ENCODE measurements around the gene DPP4.

DPP4 gene

DNA sequence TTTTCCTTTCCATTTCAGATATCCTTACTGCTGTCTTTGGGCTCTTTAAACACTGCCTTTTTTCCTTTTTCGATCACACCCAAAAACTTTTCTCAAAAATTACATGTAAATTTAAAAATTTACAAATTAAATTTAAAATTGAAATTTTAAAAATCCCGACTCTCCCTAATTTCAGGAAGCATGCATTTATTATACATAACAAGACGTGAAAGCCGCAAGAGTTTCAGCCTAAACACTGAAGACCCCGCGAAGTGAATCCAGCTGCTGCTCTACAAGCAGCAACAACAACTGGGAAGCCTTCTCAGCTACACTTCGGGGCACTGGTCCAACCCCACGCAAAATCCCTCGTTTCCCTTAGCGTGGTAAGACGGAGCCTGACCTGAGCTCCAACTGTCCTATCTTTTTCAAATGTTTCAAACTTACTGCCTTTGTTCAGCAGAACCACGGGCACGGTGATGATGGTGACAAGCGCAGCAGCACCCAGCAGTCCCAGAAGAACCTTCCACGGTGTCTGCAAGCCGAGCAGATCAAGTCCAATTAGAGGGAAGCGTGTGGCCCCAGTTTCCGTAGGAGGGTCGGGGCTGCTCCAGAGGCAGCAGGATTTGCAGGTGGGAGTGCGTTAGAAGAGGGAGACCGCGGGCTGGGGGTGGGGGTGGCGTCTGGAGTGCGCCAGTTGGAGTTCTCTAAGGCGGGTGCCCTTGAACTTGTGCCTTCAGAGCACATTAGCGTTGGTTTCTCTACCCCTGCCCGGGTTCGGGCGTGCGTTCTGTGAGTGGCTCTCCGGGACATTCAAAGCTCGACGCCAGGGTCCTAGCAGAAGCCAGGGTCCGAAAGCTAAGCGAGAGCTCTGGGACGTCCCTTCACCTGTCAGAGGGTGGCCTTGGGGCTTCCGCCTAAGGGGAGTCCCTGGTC is 783 bp downstream of the DPP4 start:
- H3K36me3 ChIP-seq (replicated peaks; ENCODE audit: insufficient read depth, low read length) = no peaks in the 10 kb centered on the region
- H4K20me1 ChIP-seq (ENCODE audit: insufficient read depth, low read length) = no peaks in the 10 kb centered on the region
- no peak overlapping the region for H3K27ac ChIP-seq (ENCODE audit: low read length)
- no peak overlapping the region for H3K9ac ChIP-seq (ENCODE audit: low read length)
- H3K9me2 ChIP-seq (replicated peaks; ENCODE audit: insufficient read depth, low read length) = no peaks in the 10 kb centered on the region
- TF ChIP-seq, protein P1, sequence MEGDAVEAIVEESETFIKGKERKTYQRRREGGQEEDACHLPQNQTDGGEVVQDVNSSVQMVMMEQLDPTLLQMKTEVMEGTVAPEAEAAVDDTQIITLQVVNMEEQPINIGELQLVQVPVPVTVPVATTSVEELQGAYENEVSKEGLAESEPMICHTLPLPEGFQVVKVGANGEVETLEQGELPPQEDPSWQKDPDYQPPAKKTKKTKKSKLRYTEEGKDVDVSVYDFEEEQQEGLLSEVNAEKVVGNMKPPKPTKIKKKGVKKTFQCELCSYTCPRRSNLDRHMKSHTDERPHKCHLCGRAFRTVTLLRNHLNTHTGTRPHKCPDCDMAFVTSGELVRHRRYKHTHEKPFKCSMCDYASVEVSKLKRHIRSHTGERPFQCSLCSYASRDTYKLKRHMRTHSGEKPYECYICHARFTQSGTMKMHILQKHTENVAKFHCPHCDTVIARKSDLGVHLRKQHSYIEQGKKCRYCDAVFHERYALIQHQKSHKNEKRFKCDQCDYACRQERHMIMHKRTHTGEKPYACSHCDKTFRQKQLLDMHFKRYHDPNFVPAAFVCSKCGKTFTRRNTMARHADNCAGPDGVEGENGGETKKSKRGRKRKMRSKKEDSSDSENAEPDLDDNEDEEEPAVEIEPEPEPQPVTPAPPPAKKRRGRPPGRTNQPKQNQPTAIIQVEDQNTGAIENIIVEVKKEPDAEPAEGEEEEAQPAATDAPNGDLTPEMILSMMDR (IDR thresholded peaks at IDR 0.05; ENCODE audit: low read length) = no peak
- no peak for TF ChIP-seq EZH2 (optimal IDR thresholded peaks at IDR 0.05; ENCODE audit: low read depth, low read length)
- H3K9me3 ChIP-seq (replicated peaks; ENCODE audit: insufficient read depth, low read length) = no peaks in the 10 kb centered on the region
- no peaks in the 10 kb centered on the region for H3F3A ChIP-seq (ENCODE audit: insufficient read depth, low read length)
- H3K4me1 ChIP-seq (ENCODE audit: low read length) = peaks cover 5% of the 10 kb centered on the region; the same call in 1 of the 2 replicates
- no peaks in the 10 kb centered on the region for H3K79me2 ChIP-seq (ENCODE audit: low read length)
- H2AFZ ChIP-seq (ENCODE audit: low read length) = peak overlapping the region; percentile 59
- peak overlapping the region; percentile 60 for H3K4me3 ChIP-seq (ENCODE audit: low read length)
- peak overlapping the region; percentile 87 for H3K4me2 ChIP-seq (ENCODE audit: low read depth, low read length)
- no peak for DNase-seq
- H3K27me3 ChIP-seq (replicated peaks; ENCODE audit: insufficient read depth, low read length) = peaks cover 5% of the 10 kb centered on the region; the same call in 1 of the 2 replicates

DNA sequence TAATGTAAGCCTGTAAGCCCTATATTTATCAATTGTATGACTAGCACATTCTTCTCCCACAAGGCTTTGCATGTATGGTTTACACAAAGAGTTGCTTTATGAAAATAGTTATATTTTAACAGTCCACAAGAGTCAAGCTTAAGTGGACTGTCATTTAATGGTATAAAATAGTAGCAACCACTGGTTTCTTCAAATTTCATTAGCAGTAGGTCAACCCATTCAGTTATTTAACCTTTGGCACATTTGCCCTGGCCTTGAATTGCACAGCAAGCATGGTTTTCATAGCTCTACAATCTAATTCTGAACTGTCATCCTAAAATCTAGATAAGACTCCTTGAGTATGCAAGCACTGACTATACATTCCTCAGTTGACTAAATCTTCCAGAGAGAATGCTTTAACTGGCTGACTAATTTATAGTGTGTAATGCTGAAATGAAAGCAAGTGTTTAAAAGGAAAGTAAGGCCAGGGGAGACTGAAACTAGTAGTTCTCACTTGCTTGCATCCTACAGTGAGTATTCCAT is 1.8 kb downstream of the DPP4 start:
- Histone ChIP-seq H3K9ac (ENCODE audit: low read length) (no peak overlapping the region), H3K4me3 (ENCODE audit: low read length) (no peak overlapping the region), H3K9me2 (replicated peaks; ENCODE audit: insufficient read depth, low read length) (no peaks in the 10 kb centered on the region), H3F3A (ENCODE audit: insufficient read depth, low read length) (no peaks in the 10 kb centered on the region), H2AFZ (ENCODE audit: low read length) (no peak overlapping the region), H4K20me1 (ENCODE audit: insufficient read depth, low read length) (no peaks in the 10 kb centered on the region), H3K4me1 (ENCODE audit: low read length) (peaks cover 5% of the 10 kb centered on the region; the same call in 1 of the 2 replicates), H3K79me2 (ENCODE audit: low read length) (no peaks in the 10 kb centered on the region), H3K36me3 (replicated peaks; ENCODE audit: insufficient read depth, low read length) (no peaks in the 10 kb centered on the region), H3K4me2 (ENCODE audit: low read depth, low read length) (no peak overlapping the region), H3K27ac (ENCODE audit: low read length) (no peak overlapping the region), H3K9me3 (replicated peaks; ENCODE audit: insufficient read depth, low read length) (no peaks in the 10 kb centered on the region), H3K27me3 (replicated peaks; ENCODE audit: insufficient read depth, low read length) (peaks cover 5% of the 10 kb centered on the region; the same call in 1 of the 2 replicates)
- DNase-seq = peak; percentile 12
- TF ChIP-seq, protein P1 (IDR thresholded peaks at IDR 0.05; ENCODE audit: low read length) = no peak
- TF ChIP-seq EZH2phosphoT487 (IDR thresholded peaks at IDR 0.05; ENCODE audit: low read length) (no peak), EZH2 (optimal IDR thresholded peaks at IDR 0.05; ENCODE audit: low read depth, low read length) (no peak)

DNA sequence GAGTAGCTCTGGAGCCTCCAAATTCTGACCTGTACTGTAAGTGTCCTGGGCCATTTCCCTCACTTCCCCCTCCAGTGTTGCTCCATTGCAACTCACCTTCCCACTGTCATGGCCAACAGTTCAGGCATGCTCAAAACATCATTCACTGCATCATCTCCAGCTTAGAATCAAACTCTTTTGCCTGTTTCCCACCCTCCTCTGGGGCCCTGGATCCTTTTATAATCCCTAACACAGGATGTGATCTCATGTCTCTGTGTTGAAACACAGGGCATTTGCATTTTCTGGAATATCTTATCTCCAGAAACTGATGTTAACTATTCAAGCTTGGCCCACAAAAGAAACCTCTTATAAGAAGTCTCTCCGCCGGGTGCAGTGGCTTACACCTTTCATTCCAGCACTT is 3.0 kb downstream of the DPP4 start:
- H3F3A ChIP-seq (ENCODE audit: insufficient read depth, low read length) = no peaks in the 10 kb centered on the region
- no peaks in the 10 kb centered on the region for H3K36me3 ChIP-seq (replicated peaks; ENCODE audit: insufficient read depth, low read length)
- no peak overlapping the region for H3K27ac ChIP-seq (ENCODE audit: low read length)
- H3K79me2 ChIP-seq (ENCODE audit: low read length) = no peaks in the 10 kb centered on the region
- H3K9me3 ChIP-seq (replicated peaks; ENCODE audit: insufficient read depth, low read length) = no peaks in the 10 kb centered on the region
- H3K9me2 ChIP-seq (replicated peaks; ENCODE audit: insufficient read depth, low read length) = no peaks in the 10 kb centered on the region
- peaks cover 5% of the 10 kb centered on the region; the same call in 1 of the 2 replicates for H3K4me1 ChIP-seq (ENCODE audit: low read length)
- H3K4me2 ChIP-seq (ENCODE audit: low read depth, low read length) = no peak overlapping the region
- no peaks in the 10 kb centered on the region for H4K20me1 ChIP-seq (ENCODE audit: insufficient read depth, low read length)
- DNase-seq = no peak
- peaks cover 5% of the 10 kb centered on the region; the same call in 1 of the 2 replicates for H3K27me3 ChIP-seq (replicated peaks; ENCODE audit: insufficient read depth, low read length)
- no peak for TF ChIP-seq EZH2 (optimal IDR thresholded peaks at IDR 0.05; ENCODE audit: low read depth, low read length)
- TF ChIP-seq, protein P1 (IDR thresholded peaks at IDR 0.05; ENCODE audit: low read length) = no peak
- no peak for TF ChIP-seq EZH2phosphoT487 (IDR thresholded peaks at IDR 0.05; ENCODE audit: low read length)
- H3K9ac ChIP-seq (ENCODE audit: low read length) = no peak overlapping the region
- no peak overlapping the region for H3K4me3 ChIP-seq (ENCODE audit: low read length)
- no peak overlapping the region for H2AFZ ChIP-seq (ENCODE audit: low read length)

All from MM.1S (cell line).